A549 (cell line): ENCODE results near the gene PLSCR2. TPM values are rescaled to one million over a fixed set of nuclear protein-coding genes. Genes with fewer than 3 reads are reported as not detected.

Experiments used
- ATAC-seq, 2 experiments: fragments of 200-7000 bp in 1 of 2; fragments of >200 bp in 1 of 2; cut with Nextera tagmentation in 1 of 2; cut with Tn5 transposase in 1 of 2; 3 replicates each; pipeline versions ENCODE4 v1.8.0 to v1.9.1; 2018 to 2020; ENCODE audit warnings: mild to moderate bottlenecking in 1 of 2, moderate library complexity in 1 of 2
- CTCF ChIA-PET: fragments of 300-600 bp; sonication (Branson Sonifier 250); formaldehyde crosslinking; extraction: SDS; loops from one replicate; lab custom pipeline; 2021; ENCODE audit warnings: antibody characterized with exemption, inconsistent platforms; lab: Yijun Ruan, JAX
- POLR2A ChIA-PET: fragments of 350-600 bp; formaldehyde crosslinking; extraction: SDS; loops from one replicate; lab custom pipeline; 2021; ENCODE audit warnings: antibody characterized with exemption, inconsistent platforms; lab: Yijun Ruan, JAX
- DNase-seq, 2 experiments: peaks; one replicate each; pipeline versions ENCODE4 v3.0.0 to v3.0.0-alpha.2; 2011 to 2016; ENCODE audit warnings: low read depth in 1 of 2, low spot score in 1 of 2
- FAIRE-seq: peaks from 2 replicates; lab custom pipeline; 2011; peaks lifted over from hg19 to GRCh38; lab: Jason Lieb, UNC
- H3K27ac ChIP-seq, 2 experiments: fragments of >200 bp; sonication (Bioruptor Twin); formaldehyde crosslinking; 3 replicates each; pipeline ENCODE4 v1.5.1; 2016 to 2017
- H3K4me1 ChIP-seq: fragments of >200 bp; sonication (Bioruptor Twin); formaldehyde crosslinking; 3 replicates; pipeline ENCODE4 v1.6.1; 2016
- H3K4me2 ChIP-seq: fragments of >200 bp; sonication (Bioruptor Twin); formaldehyde crosslinking; 3 replicates; pipeline ENCODE4 v1.6.1; 2016
- H3K4me3 ChIP-seq: fragments of >200 bp; sonication (Bioruptor Twin); formaldehyde crosslinking; 3 replicates; pipeline ENCODE4 v1.5.1; 2016
- H3K9me3 ChIP-seq: fragments of >200 bp; sonication (Bioruptor Twin); formaldehyde crosslinking; 3 replicates; pipeline ENCODE4 v1.6.1; 2016
- CBX2 ChIP-seq: fragments of 200-600 bp; sonication (generic); IDR thresholded peaks from 2 replicates; pipeline ENCODE4 v1.6.1; 2016; ENCODE audit warnings: low read depth, mild to moderate bottlenecking, borderline replicate concordance
- CEBPB ChIP-seq, 2 experiments: fragments of >200 bp in 1 of 2; sonication (Bioruptor Twin) in 1 of 2; formaldehyde crosslinking in 1 of 2; IDR thresholded peaks; 2 replicates each; pipeline ENCODE4 v1.6.1; 2012 to 2016
- EHF ChIP-seq: fragments of 250-450 bp; sonication (Bioruptor Pico); IDR thresholded peaks from 2 replicates; pipeline ENCODE4 v1.5.0; 2020; ENCODE audit warnings: mild to moderate bottlenecking
- ESRRA ChIP-seq: fragments of 150-350 bp; IDR thresholded peaks from 2 replicates; pipeline ENCODE4 v1.6.1; 2014; ENCODE audit warnings: mild to moderate bottlenecking, low read length, borderline replicate concordance
- FOSL2 ChIP-seq, 2 experiments: fragments of 450-650 bp in 1 of 2; fragments of >200 bp in 1 of 2; sonication (Bioruptor Twin) in 1 of 2; formaldehyde crosslinking; IDR thresholded peaks; 2 replicates each; pipeline versions ENCODE4 v1.5.0 to v1.6.1; 2016 to 2020; ENCODE audit warnings: mild to moderate bottlenecking in 1 of 2, moderate library complexity in 1 of 2
- FOXS1 ChIP-seq: fragments of 250-450 bp; sonication (Bioruptor Pico); IDR thresholded peaks from 2 replicates; pipeline ENCODE4 v1.5.0; 2020; ENCODE audit warnings: mild to moderate bottlenecking, moderate library complexity
- GATA3 ChIP-seq: IDR thresholded peaks from 2 replicates; pipeline ENCODE4 v1.6.1; 2012; ENCODE audit warnings: borderline replicate concordance
- HOXB13 ChIP-seq: fragments of 250-450 bp; sonication (Bioruptor Pico); IDR thresholded peaks from 2 replicates; pipeline ENCODE4 v1.5.0; 2020; ENCODE audit warnings: low read depth, mild to moderate bottlenecking, moderate library complexity
- JUN ChIP-seq, 2 experiments: fragments of >200 bp; sonication (Bioruptor Twin); formaldehyde crosslinking; IDR thresholded peaks; 2 replicates in 1 of 2; 3 replicates in 1 of 2; pipeline ENCODE4 v1.6.1; 2016 to 2017
- MAFK ChIP-seq: fragments of 450-650 bp; IDR thresholded peaks from 2 replicates; pipeline ENCODE4 v1.6.1; 2014; ENCODE audit not compliant: partially characterized antibody
- MAZ ChIP-seq: fragments of 150-350 bp; IDR thresholded peaks from 2 replicates; pipeline ENCODE4 v1.6.1; 2014; ENCODE audit warnings: antibody characterized with exemption, low read depth, low read length, borderline replicate concordance
- MYC ChIP-seq: IDR thresholded peaks from 2 replicates; pipeline ENCODE4 v1.6.1; 2012; ENCODE audit warnings: mild to moderate bottlenecking, inconsistent platforms, low read length, improper control_type of control experiment, borderline replicate concordance
- NPAS2 ChIP-seq: fragments of 250-450 bp; sonication (Bioruptor Pico); IDR thresholded peaks from 2 replicates; pipeline ENCODE4 v1.8.0; 2022; ENCODE audit warnings: mild to moderate bottlenecking, moderate library complexity, borderline replicate concordance
- PHF8 ChIP-seq: fragments of 200-600 bp; sonication (generic); IDR thresholded peaks from 2 replicates; pipeline ENCODE4 v1.6.1; 2016; ENCODE audit warnings: low read depth, mild to moderate bottlenecking, antibody characterized with exemption, moderate library complexity, borderline replicate concordance
- SMC3 ChIP-seq: fragments of >200 bp; sonication (Bioruptor Twin); formaldehyde crosslinking; IDR thresholded peaks from 3 replicates; pipeline ENCODE4 v1.6.1; 2018; ENCODE audit warnings: inconsistent platforms
- TFCP2L1 ChIP-seq: fragments of 250-450 bp; sonication (Bioruptor Pico); IDR thresholded peaks from 2 replicates; pipeline ENCODE4 v1.5.0; 2021; ENCODE audit warnings: mild to moderate bottlenecking
- ZSCAN20 ChIP-seq: fragments of 250-450 bp; sonication (Bioruptor Pico); IDR thresholded peaks from 2 replicates; pipeline ENCODE4 v1.8.0; 2022; ENCODE audit warnings: mild to moderate bottlenecking, moderate library complexity
- WGBS: methylation state at CpG from one replicate; pipeline ENCODE4 v1.1.6; 2017; ENCODE audit errors: missing lambda C conversion rate; 5-methylcytosine and 5-hydroxymethylcytosine counted together
- polyA plus RNA-seq, 4 experiments: library from polyadenylated mRNA; depleted of rRNA in 3 of 4; stranded (reverse); fragments of >200 nt; fragmentation: RNase III in 1 of 4; extraction: RNeasy Plus Mini Kit Qiagen cat#74134 plus additional on column Dnase treatment in 1 of 4; gene quantifications; 2 replicates in 3 of 4; 3 replicates in 1 of 4; pipeline ENCODE4 v1.2.3, GENCODE V29; 2011 to 2017
- TF ChIP-seq, protein P1 (sequence below): fragments of 200-600 bp; sonication (generic); IDR thresholded peaks from 2 replicates; pipeline ENCODE4 v1.6.1; 2016; ENCODE audit warnings: antibody characterized with exemption, mild to moderate bottlenecking, moderate library complexity
- TF ChIP-seq, protein P2 (sequence below): fragments of >200 bp; sonication (Bioruptor Twin); formaldehyde crosslinking; IDR thresholded peaks from 3 replicates; pipeline ENCODE4 v1.6.1; 2016
- TF ChIP-seq, protein P3 (sequence below): IDR thresholded peaks from 2 replicates; pipeline ENCODE4 v1.6.1; 2012
- TF ChIP-seq, protein P4 (sequence below): fragments of 150-350 bp; IDR thresholded peaks from 2 replicates; pipeline ENCODE4 v1.6.1; 2014; ENCODE audit warnings: low read depth, mild to moderate bottlenecking, low read length
- TF ChIP-seq, protein P5 (sequence below): fragments of 450-650 bp; IDR thresholded peaks from 2 replicates; pipeline ENCODE4 v1.6.1; 2014; ENCODE audit warnings: antibody characterized with exemption

Gene PLSCR2
- polyA plus RNA-seq, 2 of the 4 experiments (the other 2 are of a cell fraction) = 0.10 TPM; not detected in 1

DNA sequence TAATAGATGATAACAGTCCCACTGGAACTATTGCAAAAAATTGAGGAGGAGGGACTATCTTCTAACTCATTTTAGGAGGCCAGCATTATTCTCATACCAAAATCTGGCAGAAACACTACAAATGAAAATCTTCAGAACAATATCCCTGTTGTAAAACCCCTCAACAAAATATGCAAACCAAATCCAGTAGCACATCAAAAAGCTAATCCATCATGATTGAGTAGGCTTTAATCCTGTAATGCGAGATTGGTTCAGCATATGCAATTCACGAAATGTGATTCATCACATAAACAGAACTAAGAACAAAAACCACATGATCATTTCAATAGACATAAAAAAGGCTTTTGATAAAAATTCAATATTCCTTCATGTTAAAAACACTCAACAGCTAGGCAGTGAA, 23.9 kb upstream of the PLSCR2 start:
- ATAC-seq = no peak
- no peak for TF ChIP-seq CBX2
- TF ChIP-seq ESRRA = no peak
- TF ChIP-seq NPAS2 = no peak
- TF ChIP-seq SMC3 = no peak
- TF ChIP-seq, protein P1, sequence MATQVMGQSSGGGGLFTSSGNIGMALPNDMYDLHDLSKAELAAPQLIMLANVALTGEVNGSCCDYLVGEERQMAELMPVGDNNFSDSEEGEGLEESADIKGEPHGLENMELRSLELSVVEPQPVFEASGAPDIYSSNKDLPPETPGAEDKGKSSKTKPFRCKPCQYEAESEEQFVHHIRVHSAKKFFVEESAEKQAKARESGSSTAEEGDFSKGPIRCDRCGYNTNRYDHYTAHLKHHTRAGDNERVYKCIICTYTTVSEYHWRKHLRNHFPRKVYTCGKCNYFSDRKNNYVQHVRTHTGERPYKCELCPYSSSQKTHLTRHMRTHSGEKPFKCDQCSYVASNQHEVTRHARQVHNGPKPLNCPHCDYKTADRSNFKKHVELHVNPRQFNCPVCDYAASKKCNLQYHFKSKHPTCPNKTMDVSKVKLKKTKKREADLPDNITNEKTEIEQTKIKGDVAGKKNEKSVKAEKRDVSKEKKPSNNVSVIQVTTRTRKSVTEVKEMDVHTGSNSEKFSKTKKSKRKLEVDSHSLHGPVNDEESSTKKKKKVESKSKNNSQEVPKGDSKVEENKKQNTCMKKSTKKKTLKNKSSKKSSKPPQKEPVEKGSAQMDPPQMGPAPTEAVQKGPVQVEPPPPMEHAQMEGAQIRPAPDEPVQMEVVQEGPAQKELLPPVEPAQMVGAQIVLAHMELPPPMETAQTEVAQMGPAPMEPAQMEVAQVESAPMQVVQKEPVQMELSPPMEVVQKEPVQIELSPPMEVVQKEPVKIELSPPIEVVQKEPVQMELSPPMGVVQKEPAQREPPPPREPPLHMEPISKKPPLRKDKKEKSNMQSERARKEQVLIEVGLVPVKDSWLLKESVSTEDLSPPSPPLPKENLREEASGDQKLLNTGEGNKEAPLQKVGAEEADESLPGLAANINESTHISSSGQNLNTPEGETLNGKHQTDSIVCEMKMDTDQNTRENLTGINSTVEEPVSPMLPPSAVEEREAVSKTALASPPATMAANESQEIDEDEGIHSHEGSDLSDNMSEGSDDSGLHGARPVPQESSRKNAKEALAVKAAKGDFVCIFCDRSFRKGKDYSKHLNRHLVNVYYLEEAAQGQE = no peak
- no peak for TF ChIP-seq MAZ
- TF ChIP-seq PHF8 = no peak
- TF ChIP-seq HOXB13 (CRISPR knock-in tag) = no peak
- TF ChIP-seq GATA3 = no peak
- TF ChIP-seq, protein P2, sequence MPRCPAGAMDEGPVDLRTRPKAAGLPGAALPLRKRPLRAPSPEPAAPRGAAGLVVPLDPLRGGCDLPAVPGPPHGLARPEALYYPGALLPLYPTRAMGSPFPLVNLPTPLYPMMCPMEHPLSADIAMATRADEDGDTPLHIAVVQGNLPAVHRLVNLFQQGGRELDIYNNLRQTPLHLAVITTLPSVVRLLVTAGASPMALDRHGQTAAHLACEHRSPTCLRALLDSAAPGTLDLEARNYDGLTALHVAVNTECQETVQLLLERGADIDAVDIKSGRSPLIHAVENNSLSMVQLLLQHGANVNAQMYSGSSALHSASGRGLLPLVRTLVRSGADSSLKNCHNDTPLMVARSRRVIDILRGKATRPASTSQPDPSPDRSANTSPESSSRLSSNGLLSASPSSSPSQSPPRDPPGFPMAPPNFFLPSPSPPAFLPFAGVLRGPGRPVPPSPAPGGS = no peak
- TF ChIP-seq, protein P3, sequence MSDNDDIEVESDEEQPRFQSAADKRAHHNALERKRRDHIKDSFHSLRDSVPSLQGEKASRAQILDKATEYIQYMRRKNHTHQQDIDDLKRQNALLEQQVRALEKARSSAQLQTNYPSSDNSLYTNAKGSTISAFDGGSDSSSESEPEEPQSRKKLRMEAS = no peak
- TF ChIP-seq, all 56 proteins: peak for 0
- Histone ChIP-seq H3K4me1 (peaks cover 11% of the 10 kb centered on the region; the same call in 1 of the 3 replicates), H3K9me3 (0 out of 3 replicates have a peak, but pooled peaks cover 2% of the 10 kb centered on the region), H3K4me3 (no peak overlapping the region), H3K4me2 (no peak overlapping the region), H3K27ac (no peak overlapping the region; a peak in 1 of 6 replicates)
- no peak for FAIRE-seq
- WGBS = 74% methylated on average over 2 of the region's 2 CpGs
- ChIA-PET CTCF (interaction anchor here (1.1 kb wide), 1 partner anchor 9 kb away, joined by 3 read pairs; no protein-coding TSS in a partner anchor), POLR2A (no interaction called here)
- no peak for DNase-seq

DNA sequence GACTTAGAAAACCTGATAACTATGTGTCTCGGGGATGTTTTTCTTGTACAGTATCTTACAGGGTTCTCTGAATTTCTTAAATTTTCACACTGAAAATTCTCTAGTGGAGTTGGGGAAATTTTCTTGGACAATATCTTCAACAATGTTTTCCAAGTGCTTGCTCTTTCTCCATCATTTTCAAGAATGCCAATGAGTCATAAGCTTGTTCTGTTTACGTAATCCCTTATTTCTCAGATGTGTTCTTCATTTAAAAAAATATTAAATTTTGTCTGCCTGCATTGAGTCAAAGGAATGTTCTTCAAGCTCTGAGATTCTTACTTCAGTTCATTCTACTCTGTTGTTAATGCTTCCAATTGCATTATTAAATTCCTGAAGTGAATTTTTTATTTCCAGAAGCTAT, 21.9 kb upstream of the PLSCR2 start:
- peaks cover 2% of the 10 kb centered on the region; the same call in 1 of the 3 replicates for H3K9me3 ChIP-seq
- TF ChIP-seq TFCP2L1 = no peak
- no peak for TF ChIP-seq HOXB13 (CRISPR knock-in tag)
- no peak for TF ChIP-seq MYC
- peak; percentile 37; the same call in 1 of the 2 replicates for TF ChIP-seq FOSL2 (IDR thresholded peaks at IDR 0.05)
- peak; percentile 55 for TF ChIP-seq FOSL2 (CRISPR knock-in tag; IDR thresholded peaks at IDR 0.05)
- TF ChIP-seq JUN (IDR thresholded peaks at IDR 0.05) = no peak
- no peak for TF ChIP-seq ESRRA
- TF ChIP-seq CEBPB (IDR thresholded peaks at IDR 0.05) = 0 out of 4 replicates have a peak, but pooled peaks of 1 of the 2 experiments have one; percentile 15
- TF ChIP-seq, protein P4, sequence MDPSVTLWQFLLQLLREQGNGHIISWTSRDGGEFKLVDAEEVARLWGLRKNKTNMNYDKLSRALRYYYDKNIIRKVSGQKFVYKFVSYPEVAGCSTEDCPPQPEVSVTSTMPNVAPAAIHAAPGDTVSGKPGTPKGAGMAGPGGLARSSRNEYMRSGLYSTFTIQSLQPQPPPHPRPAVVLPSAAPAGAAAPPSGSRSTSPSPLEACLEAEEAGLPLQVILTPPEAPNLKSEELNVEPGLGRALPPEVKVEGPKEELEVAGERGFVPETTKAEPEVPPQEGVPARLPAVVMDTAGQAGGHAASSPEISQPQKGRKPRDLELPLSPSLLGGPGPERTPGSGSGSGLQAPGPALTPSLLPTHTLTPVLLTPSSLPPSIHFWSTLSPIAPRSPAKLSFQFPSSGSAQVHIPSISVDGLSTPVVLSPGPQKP = no peak
- TF ChIP-seq, protein P5, sequence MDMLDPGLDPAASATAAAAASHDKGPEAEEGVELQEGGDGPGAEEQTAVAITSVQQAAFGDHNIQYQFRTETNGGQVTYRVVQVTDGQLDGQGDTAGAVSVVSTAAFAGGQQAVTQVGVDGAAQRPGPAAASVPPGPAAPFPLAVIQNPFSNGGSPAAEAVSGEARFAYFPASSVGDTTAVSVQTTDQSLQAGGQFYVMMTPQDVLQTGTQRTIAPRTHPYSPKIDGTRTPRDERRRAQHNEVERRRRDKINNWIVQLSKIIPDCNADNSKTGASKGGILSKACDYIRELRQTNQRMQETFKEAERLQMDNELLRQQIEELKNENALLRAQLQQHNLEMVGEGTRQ = no peak
- no peak for TF ChIP-seq MAFK
- no peak for TF ChIP-seq FOXS1 (CRISPR knock-in tag)
- no peak for TF ChIP-seq EHF (CRISPR knock-in tag)
- no peak for TF ChIP-seq ZSCAN20 (CRISPR knock-in tag)
- FAIRE-seq (peak; percentile 32), DNase-seq (no peak), ATAC-seq (no peak)
- no peak overlapping the region for H3K27ac ChIP-seq
- 75% methylated on average over 2 of the region's 2 CpGs for WGBS
- POLR2A ChIA-PET = no interaction called here
- no peak overlapping the region for H3K4me2 ChIP-seq
- H3K4me1 ChIP-seq = peaks cover 11% of the 10 kb centered on the region; the same call in 1 of the 3 replicates
- CTCF ChIA-PET = interaction anchor here (1.0 to 1.4 kb wide), 2 partner anchors 23 to 164 kb away, joined by 3 read pairs; no protein-coding TSS in a partner anchor
- H3K4me3 ChIP-seq = no peak overlapping the region
